Measurements from ENCODE around the gene SLC27A5.
"Not testable (repeated sequence)": the region's sequence is repeated elsewhere in the genome, so short reads cannot be mapped to it uniquely, and the experiment has no call there.

The SLC27A5 gene

DNA sequence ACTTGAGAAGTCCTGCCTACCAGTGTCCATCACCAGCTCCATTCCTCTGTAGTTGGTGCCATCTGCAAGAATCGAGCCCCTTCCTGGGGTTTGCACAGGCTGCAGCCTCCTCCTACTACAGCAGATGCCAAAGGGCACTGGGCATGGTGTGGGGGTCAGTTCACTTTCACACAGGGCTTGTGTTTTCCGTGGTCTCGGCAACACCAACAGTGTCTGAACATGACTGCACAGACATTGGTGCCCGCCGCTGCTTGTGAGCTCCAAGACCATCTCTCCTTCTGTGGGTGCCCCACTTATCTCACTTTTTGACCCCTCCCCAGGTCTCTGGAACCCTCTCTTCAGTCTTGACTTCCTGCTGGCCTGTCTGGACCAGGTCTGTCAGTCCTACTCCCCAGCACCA lies 20.4 kb downstream of the SLC27A5 start:
- WGBS: 93% methylated on average over 5 of the region's 5 CpGs
- no peak overlapping the region for H2BK15ac ChIP-seq (ENCODE audit: low read depth, poor library complexity, severe bottlenecking)
- H3K79me1 ChIP-seq (replicated peaks; ENCODE audit: low read length, poor library complexity, severe bottlenecking): peaks cover 1% of the 10 kb centered on the region

DNA sequence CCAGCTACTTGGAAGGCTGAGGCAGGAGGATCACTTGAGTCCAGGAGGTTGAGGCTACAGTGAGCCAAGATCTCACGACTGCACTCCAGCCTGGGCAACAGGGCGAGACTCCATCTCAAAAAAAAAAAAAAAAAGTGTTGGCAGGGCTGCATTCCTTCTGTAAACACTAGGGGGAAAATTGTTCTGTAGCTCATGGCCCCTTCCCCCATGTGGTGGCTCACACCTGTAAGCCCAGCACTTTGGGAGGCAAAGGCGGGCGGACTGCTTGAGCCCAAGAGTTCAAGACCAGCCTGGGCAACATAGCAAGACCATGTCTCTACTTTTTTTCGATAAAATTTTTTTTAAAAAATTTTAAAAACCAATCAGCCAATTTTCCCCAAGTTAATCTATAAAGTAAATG lies 27.4 kb downstream of the SLC27A5 start:
- H3K4me1 ChIP-seq (ENCODE audit: control insufficient read depth, insufficient read depth, low read depth, low read length); H3K4me2 ChIP-seq (ENCODE audit: low read length, poor library complexity, severe bottlenecking); H3K79me1 ChIP-seq (replicated peaks; ENCODE audit: low read length, poor library complexity, severe bottlenecking); H3K9me3 ChIP-seq (ENCODE audit: control insufficient read depth, low read length); H2AK5ac ChIP-seq (ENCODE audit: low read length, severe bottlenecking); H4K8ac ChIP-seq (ENCODE audit: low read length); H2AFZ ChIP-seq (ENCODE audit: low read depth, low read length); H2BK12ac ChIP-seq (ENCODE audit: low read length in 2 of 2); H2BK120ac ChIP-seq (ENCODE audit: low read depth, low read length); H2BK5ac ChIP-seq (ENCODE audit: low read depth, low read length, poor library complexity, severe bottlenecking); H3K27me3 ChIP-seq (ENCODE audit: control insufficient read depth in 1 of 2, insufficient read depth in 1 of 2, low read length in 2 of 2); H3K4me3 ChIP-seq (ENCODE audit: insufficient read depth in 1 of 2, low read depth in 1 of 2, low read length in 2 of 2); H3K27ac ChIP-seq (ENCODE audit: low read length, poor library complexity, severe bottlenecking); H4K91ac ChIP-seq (ENCODE audit: low read length); H3K14ac ChIP-seq (ENCODE audit: low read length in 2 of 2); H2BK15ac ChIP-seq (ENCODE audit: low read depth, poor library complexity, severe bottlenecking); DNase-seq; H3K9ac ChIP-seq (ENCODE audit: low read length); H3K23ac ChIP-seq (ENCODE audit: low read length in 2 of 2); H3K18ac ChIP-seq (ENCODE audit: low read depth in 1 of 2, low read length in 2 of 2); H3K4ac ChIP-seq (ENCODE audit: low read depth in 1 of 2, low read length in 2 of 2): not testable (repeated sequence)
- 96% methylated on average over 4 of the region's 5 CpGs for WGBS
- H3K36me3 ChIP-seq (ENCODE audit: control insufficient read depth in 1 of 2, insufficient read depth in 2 of 2, low read depth in 1 of 2, low read length in 2 of 2): peaks cover 23 to 28% of the 10 kb centered on the region in 2 experiments

More for the DNA sequence above, 20.4 kb downstream of the SLC27A5 start:
- Histone ChIP-seq H4K8ac (ENCODE audit: low read length) (no peak overlapping the region), H3K4me3 (ENCODE audit: insufficient read depth in 1 of 2, low read depth in 1 of 2, low read length in 2 of 2) (no peak overlapping the region), H3K14ac (ENCODE audit: low read length in 2 of 2) (no peak overlapping the region), H4K91ac (ENCODE audit: low read length) (no peak overlapping the region), H3K4me2 (ENCODE audit: low read length, poor library complexity, severe bottlenecking) (no peak overlapping the region), H3K36me3 (ENCODE audit: control insufficient read depth in 1 of 2, insufficient read depth in 2 of 2, low read depth in 1 of 2, low read length in 2 of 2) (peaks cover 0 to 4% of the 10 kb centered on the region in 2 experiments), H3K4me1 (ENCODE audit: control insufficient read depth, insufficient read depth, low read depth, low read length) (no peaks in the 10 kb centered on the region), H2BK12ac (ENCODE audit: low read length in 2 of 2) (no peak overlapping the region), H2BK120ac (ENCODE audit: low read depth, low read length) (no peak overlapping the region), H3K18ac (ENCODE audit: low read depth in 1 of 2, low read length in 2 of 2) (no peak overlapping the region), H3K23ac (ENCODE audit: low read length in 2 of 2) (no peak overlapping the region), H3K9ac (ENCODE audit: low read length) (no peak overlapping the region), H3K4ac (ENCODE audit: low read depth in 1 of 2, low read length in 2 of 2) (no peak overlapping the region), H3K27ac (ENCODE audit: low read length, poor library complexity, severe bottlenecking) (no peak overlapping the region), H3K27me3 (ENCODE audit: control insufficient read depth in 1 of 2, insufficient read depth in 1 of 2, low read length in 2 of 2) (no peaks in the 10 kb centered on the region), H2AK5ac (ENCODE audit: low read length, severe bottlenecking) (no peak overlapping the region), H2BK5ac (ENCODE audit: low read depth, low read length, poor library complexity, severe bottlenecking) (no peak overlapping the region), H2AFZ (ENCODE audit: low read depth, low read length) (no peak overlapping the region), H3K9me3 (ENCODE audit: control insufficient read depth, low read length) (no peaks in the 10 kb centered on the region)
- no peak for DNase-seq

DNA sequence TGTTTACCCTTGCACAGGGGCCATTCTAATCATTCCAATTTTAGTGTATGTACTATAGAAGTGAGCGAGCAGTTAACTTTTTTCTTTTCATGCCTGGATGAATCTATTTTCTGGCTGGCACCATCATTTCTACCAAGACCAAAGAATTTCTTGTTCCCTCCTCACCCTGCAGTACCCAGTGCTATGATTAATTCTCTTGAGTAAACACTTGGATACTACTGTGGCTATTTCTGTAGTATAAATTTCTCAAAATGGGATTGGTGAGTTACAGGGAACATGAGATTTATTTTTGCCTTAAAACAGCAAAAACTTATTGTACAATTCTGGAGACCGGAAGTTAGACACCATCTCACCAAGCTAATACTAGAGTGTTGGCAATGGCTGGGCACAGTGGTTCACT lies 28.0 kb downstream of the SLC27A5 start:
- H4K8ac ChIP-seq (ENCODE audit: low read length): no peak overlapping the region
- H2BK120ac ChIP-seq (ENCODE audit: low read depth, low read length): no peak overlapping the region
- no peak overlapping the region for H2AK5ac ChIP-seq (ENCODE audit: low read length, severe bottlenecking)
- no peak overlapping the region for H3K27ac ChIP-seq (ENCODE audit: low read length, poor library complexity, severe bottlenecking)
- no peak overlapping the region for H2BK5ac ChIP-seq (ENCODE audit: low read depth, low read length, poor library complexity, severe bottlenecking)
- H3K4ac ChIP-seq (ENCODE audit: low read depth in 1 of 2, low read length in 2 of 2): no peak overlapping the region
- H3K18ac ChIP-seq (ENCODE audit: low read depth in 1 of 2, low read length in 2 of 2): no peak overlapping the region
- no peaks in the 10 kb centered on the region for H3K27me3 ChIP-seq (ENCODE audit: control insufficient read depth in 1 of 2, insufficient read depth in 1 of 2, low read length in 2 of 2)
- H2BK15ac ChIP-seq (ENCODE audit: low read depth, poor library complexity, severe bottlenecking): no peak overlapping the region
- H3K4me3 ChIP-seq (ENCODE audit: insufficient read depth in 1 of 2, low read depth in 1 of 2, low read length in 2 of 2): no peak overlapping the region
- H2AFZ ChIP-seq (ENCODE audit: low read depth, low read length): no peak overlapping the region
- no peak overlapping the region for H3K14ac ChIP-seq (ENCODE audit: low read length in 2 of 2)
- no peak overlapping the region for H4K91ac ChIP-seq (ENCODE audit: low read length)
- no peaks in the 10 kb centered on the region for H3K4me1 ChIP-seq (ENCODE audit: control insufficient read depth, insufficient read depth, low read depth, low read length)
- peaks cover 3% of the 10 kb centered on the region for H3K79me1 ChIP-seq (replicated peaks; ENCODE audit: low read length, poor library complexity, severe bottlenecking)
- no peak overlapping the region for H3K4me2 ChIP-seq (ENCODE audit: low read length, poor library complexity, severe bottlenecking)
- peaks cover 29 to 33% of the 10 kb centered on the region in 2 experiments for H3K36me3 ChIP-seq (ENCODE audit: control insufficient read depth in 1 of 2, insufficient read depth in 2 of 2, low read depth in 1 of 2, low read length in 2 of 2)
- no CpG with 5 or more reads among the region's 2 CpGs for WGBS
- no peaks in the 10 kb centered on the region for H3K9me3 ChIP-seq (ENCODE audit: control insufficient read depth, low read length)
- DNase-seq: no peak
- H3K23ac ChIP-seq (ENCODE audit: low read length in 2 of 2): no peak overlapping the region
- no peak overlapping the region for H3K9ac ChIP-seq (ENCODE audit: low read length)
- no peak overlapping the region for H2BK12ac ChIP-seq (ENCODE audit: low read length in 2 of 2)

DNA sequence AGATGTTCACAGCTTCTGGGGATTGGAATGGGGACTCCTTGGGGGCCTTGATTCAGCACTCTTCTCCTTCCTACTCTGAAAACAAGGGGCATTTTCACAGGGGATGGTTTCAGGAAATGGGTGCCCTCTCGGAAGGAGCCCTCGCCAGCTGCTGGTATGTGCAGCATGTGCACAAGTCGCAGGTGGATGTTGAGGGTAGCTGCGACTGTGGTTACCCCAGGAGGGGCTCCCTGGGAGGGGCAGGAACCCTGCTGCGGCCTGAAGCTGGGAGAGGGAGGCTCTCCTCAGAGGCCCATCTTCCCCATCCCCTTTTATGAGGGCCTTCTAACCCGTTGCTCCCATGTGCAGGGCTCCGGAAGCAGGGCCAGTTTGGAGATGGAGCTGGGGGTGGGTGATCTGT lies 29.4 kb downstream of the SLC27A5 start:
- no peak overlapping the region for H2AK5ac ChIP-seq (ENCODE audit: low read length, severe bottlenecking)
- H2BK15ac ChIP-seq (ENCODE audit: low read depth, poor library complexity, severe bottlenecking): no peak overlapping the region
- H4K8ac ChIP-seq (ENCODE audit: low read length): no peak overlapping the region
- H3K4me1 ChIP-seq (ENCODE audit: control insufficient read depth, insufficient read depth, low read depth, low read length): peaks cover under 1% of the 10 kb centered on the region
- no peak for DNase-seq
- no peaks in the 10 kb centered on the region for H3K9me3 ChIP-seq (ENCODE audit: control insufficient read depth, low read length)
- no peak overlapping the region for H3K4me3 ChIP-seq (ENCODE audit: insufficient read depth in 1 of 2, low read depth in 1 of 2, low read length in 2 of 2)
- no peak overlapping the region for H3K18ac ChIP-seq (ENCODE audit: low read depth in 1 of 2, low read length in 2 of 2)
- H3K4ac ChIP-seq (ENCODE audit: low read depth in 1 of 2, low read length in 2 of 2): no peak overlapping the region
- no peak overlapping the region for H2BK5ac ChIP-seq (ENCODE audit: low read depth, low read length, poor library complexity, severe bottlenecking)
- no peak overlapping the region for H2BK12ac ChIP-seq (ENCODE audit: low read length in 2 of 2)
- 98% methylated on average over 6 of the region's 7 CpGs for WGBS
- no peak overlapping the region for H4K91ac ChIP-seq (ENCODE audit: low read length)
- no peak overlapping the region for H2AFZ ChIP-seq (ENCODE audit: low read depth, low read length)
- H3K36me3 ChIP-seq (ENCODE audit: control insufficient read depth in 1 of 2, insufficient read depth in 2 of 2, low read depth in 1 of 2, low read length in 2 of 2): peaks cover 36 to 43% of the 10 kb centered on the region in 2 experiments
- H2BK120ac ChIP-seq (ENCODE audit: low read depth, low read length): no peak overlapping the region
- H3K23ac ChIP-seq (ENCODE audit: low read length in 2 of 2): no peak overlapping the region
- H3K79me1 ChIP-seq (replicated peaks; ENCODE audit: low read length, poor library complexity, severe bottlenecking): peaks cover 3% of the 10 kb centered on the region
- H3K14ac ChIP-seq (ENCODE audit: low read length in 2 of 2): no peak overlapping the region
- H3K27ac ChIP-seq (ENCODE audit: low read length, poor library complexity, severe bottlenecking): no peak overlapping the region
- H3K9ac ChIP-seq (ENCODE audit: low read length): no peak overlapping the region
- no peak overlapping the region for H3K4me2 ChIP-seq (ENCODE audit: low read length, poor library complexity, severe bottlenecking)
- H3K27me3 ChIP-seq (ENCODE audit: control insufficient read depth in 1 of 2, insufficient read depth in 1 of 2, low read length in 2 of 2): no peaks in the 10 kb centered on the region
